Left renal cortex interstitium (tissue), 4 donors: Measurements from ENCODE around the gene BTBD1. TPM values are rescaled to one million over a fixed set of nuclear protein-coding genes. Genes with fewer than 3 reads are reported as not detected.

Experiments used
- DNase-seq, 4 donors: peaks; one replicate each; pipeline ENCODE4 v3.0.0-alpha.2; 2013; ENCODE audit warnings: low read depth in 4 of 4, low spot score in 2 of 4, missing footprints in 1 of 4
- polyA plus RNA-seq, 4 donors: library from polyadenylated mRNA; unstranded; fragments of 120-200 nt; gene quantifications; one replicate each; pipeline ENCODE4 v1.2.1, GENCODE V29; 2013; ENCODE audit not compliant: insufficient read length in 4 of 4

Gene BTBD1
- 10 to 100 TPM; 62.3 to 74.5 (median 67.2) TPM for polyA plus RNA-seq

- DNase-seq: peak; percentile 70 to 86 (median 74)
Measured at GRCh38 chr15:83066734-83067637, at the start of gene BTBD1. BTBD1 (minus strand) TSS chr15:83067252; CDS start chr15:83067151, 101 bp downstream.

- no peak for DNase-seq
Measured at GRCh38 chr15:83115831-83116565, 48.9 kb upstream of the BTBD1 start.

DNA sequence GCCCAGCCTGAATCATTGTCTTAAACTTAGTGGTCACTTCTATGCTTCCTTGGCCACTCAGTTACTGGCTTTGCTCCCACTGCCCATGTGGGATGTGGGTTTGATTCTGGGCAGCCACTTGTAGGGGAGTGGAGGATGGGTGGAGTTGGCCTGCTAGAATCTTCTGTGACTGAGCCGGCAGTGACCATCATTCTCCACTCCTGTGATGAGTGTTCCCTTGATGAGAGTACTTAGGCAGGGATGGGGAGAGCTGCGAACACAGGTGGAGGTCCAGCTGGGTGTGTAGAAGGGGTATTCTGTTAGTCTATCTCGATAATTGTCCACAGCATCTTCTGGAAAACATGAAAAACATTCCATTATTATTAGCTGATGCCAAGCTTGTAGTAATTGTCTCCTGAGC lies 48.4 kb upstream of the BTBD1 start:
- no peak for DNase-seq

GRCh38 chr15:83114856-83115255 lies 47.8 kb upstream of the BTBD1 start:
- DNase-seq: no peak

DNA sequence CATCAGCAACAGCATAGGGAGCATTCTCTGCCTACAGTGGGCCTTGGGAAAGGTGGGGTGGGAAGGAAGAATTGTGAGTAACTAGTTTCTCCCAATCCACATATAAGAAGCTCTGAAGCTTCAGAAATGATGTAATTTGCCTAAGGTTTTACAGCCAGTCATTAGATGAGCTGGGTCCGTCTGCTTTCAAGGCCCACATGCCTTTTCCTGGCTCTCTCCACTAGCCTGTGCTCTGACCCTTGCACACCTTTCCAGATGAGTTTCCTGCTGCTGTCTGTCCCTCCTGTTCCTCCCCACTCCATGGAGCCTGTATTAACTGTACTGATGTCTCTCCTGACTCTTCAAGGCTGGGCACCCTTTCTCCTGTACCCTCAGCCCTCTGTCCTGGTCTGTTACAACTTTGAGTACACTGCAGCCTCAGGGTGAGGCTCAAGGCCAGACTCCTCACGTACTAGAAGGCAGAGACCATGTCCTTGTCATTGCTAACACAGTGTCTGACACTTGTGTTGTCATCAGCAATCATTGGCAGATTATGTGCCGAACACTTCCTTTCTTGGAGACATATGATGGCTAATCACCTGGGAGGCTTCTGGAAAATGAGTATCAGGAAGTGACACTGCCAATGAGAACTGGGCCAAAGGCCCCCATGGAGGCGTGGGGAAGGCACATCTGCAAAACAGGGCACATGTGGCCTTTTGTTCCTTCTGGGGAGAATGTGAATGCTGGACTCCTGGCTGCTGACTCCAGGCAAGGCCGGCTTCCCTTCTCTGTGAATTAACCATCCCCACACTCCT lies 47.0 kb upstream of the BTBD1 start:
- no peak for DNase-seq

DNA sequence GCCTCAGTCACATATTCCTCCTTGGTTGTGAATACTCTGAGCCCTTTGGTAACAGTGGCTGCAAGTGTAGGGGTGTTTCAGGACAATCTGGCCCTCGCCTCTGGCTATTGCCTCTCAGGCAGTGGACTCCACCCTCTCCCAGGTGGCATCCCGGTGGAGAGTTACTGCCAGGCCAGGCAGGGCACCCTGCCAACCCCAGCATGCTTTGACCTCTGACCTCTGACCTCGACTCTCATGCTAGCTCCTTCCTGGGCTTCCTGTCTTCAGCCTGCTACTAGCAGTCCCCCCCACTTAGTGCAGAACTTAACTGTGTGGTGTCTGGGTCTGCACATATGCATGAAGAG lies 45.9 kb upstream of the BTBD1 start:
- no peak for DNase-seq

DNA sequence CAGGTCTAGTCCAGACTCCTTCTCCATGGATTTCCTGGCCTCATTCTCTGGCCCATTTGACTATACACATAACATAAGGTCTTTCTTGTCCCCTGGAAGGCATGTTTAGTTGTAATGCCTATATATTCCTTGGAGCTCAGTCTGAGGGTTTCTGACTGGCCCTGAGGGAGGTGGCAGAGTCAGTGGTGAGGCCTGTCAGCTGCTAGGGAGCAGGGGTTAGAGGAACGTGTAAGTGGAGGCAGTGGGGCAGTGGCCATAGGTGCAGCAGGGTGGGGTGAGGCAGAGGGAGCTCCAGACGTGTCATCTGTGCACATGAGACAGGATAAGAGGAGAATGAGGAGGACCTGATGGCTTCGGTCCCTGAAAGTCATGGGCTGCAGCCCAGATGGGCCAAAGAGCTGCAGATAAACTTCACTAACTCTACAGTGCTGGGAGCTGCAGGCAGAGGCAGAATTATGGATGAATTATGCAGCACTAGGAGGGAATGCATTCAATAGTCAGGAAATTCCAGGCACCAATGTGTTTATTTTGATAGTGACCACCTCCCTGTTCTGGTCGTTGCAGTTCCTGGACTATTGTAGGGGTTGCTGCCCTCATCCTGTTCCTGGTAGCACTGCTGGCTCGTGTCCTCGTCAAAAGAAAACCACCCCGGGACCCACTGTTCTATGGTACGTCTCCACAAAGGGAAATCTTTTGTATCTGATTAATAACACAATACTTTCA lies 45.3 kb upstream of the BTBD1 start:
- no peak for DNase-seq

DNA sequence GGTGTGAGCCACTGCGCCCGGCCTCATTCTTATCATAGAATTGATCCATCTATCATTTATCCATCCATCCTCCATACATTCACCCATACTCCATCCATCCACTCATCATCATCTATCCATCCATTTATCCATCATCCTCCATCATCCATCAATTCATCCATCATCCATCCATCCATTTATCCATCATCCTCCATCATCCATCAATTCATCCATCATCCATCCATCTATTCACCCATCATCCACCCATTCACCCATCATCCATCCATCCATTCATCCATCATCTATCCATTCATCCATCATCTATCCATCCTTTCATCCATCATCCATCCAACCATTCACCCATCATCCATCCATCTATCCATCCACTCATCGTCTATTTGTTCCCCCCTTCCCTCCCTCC lies 44.1 kb upstream of the BTBD1 start:
- DNase-seq: no peak

DNA sequence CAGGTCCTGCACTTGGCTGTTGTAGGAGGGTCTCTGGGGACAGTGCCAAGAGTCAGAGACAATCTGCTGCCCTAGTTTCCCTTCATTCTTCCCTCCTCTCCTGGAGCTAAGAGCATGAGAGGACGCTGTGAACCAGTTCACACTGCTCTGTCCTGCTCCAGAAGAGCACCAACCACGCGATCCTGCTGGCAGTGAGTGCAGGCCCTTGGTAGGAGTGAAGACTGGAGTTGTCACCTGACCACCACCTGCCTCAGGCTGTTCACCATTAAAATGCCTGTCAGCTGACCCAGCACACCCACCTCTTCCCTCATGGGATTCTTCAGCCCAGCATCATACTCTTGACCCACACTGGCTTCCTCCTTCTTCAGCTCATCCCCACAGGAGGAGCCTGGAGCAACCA lies 43.3 kb upstream of the BTBD1 start:
- no peak for DNase-seq

DNA sequence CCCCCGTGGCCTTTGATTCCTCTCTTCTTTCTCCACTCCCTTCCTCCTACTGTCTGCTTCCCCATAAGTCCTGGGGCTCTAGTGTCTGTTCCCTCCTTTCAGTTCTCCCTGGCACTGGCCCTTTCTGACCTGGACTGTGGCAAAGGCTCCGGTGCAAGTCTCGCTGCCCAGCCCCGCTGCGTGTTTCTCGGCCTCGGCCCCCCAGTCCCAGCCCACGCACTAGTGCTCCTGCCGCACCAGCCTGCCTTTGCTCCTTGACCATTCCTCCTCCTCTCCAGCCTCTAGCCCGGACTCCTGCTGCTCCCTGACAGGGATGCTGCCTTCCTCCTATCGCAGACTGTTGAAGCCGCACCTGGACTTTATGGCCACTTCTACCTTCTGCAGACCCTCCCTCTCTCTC lies 42.5 kb upstream of the BTBD1 start:
- DNase-seq: no peak

- DNase-seq: no peak
Measured at GRCh38 chr15:83108266-83109219, 41.5 kb upstream of the BTBD1 start.

DNA sequence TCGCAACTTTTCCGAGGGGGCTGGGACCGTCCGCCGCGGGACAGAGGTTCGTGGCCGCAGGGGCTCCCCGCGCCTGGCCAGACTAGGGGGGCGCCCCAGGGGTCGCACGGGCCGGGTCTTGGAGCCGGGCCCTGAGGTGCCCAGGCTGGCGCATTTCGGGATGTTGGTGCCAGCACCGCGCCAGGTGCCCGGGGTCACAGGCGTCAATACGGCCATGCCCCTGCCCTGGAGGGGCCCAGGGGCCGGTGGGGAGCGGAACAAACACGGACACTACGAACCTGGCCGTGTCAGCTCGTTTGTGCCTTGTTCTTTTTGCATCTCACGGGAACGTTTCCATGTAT lies 40.8 kb upstream of the BTBD1 start:
- DNase-seq: no peak

DNA sequence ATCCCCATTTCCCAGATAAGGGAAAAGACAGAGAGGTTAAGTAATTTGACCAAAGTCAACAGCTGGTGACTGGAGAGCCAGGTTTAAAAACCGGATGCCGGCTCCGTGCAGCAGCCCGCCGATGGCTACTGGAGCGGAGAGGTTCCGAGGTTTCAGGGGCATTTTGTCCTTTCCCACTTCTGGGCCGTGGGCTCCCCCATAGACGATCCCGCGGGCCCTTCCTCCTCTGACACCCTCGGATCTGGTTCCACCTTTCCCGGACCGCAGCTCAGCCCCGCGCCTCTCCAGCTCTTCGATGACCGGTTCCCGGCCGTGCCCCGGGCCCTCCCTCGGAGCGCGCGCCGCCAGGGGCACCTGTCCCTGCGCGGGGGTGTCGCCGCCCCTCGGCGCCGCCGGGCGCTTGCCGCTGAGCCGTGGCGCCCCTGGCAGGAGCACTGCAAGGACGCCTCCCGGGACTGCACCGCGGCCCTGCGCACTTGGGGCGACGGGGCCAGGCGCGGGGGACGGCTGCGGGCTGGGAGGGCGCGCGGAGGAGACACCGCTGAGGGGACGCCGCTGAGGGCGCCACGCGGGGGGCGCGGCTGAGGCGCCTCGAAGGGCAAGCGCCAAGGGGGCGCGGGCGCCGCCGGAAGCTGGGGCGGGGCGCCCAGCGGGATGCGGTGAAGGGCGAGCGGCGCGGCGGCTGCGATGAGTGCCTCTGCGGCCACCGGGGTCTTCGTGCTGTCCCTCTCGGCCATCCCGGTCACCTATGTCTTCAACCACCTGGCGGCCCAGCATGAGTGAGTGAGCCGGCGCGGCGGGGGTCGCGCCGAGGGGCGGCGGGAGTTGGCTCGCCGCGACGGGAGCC lies 40.2 kb upstream of the BTBD1 start, which contains the start of gene TM6SF1:
Gene TM6SF1 (plus strand): TSS at position 652 of the 847 bp plus-strand sequence. CDS start 36 bp downstream, at position 688.
- no peak for DNase-seq

DNA sequence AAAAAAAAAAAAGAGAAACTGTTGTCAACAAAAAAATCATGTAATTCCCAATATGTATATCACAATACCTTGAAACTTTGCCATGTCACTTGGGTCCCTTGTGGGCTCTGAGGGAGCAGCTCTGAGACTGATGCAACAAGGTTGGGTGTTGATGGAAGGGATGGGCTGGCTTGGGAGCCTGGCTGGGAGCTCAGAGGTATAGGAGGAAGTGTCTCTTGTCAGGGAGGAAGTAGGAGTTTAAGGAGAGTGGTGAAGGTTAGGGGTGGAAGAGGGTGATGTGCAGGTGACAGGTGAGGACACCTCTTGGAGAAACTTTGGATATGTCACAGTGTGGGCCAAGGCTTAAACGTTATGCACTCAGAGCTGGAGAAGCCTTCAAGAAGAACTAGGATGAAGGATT lies 38.4 kb upstream of the BTBD1 start:
- no peak for DNase-seq

GRCh38 chr15:83104141-83104540 lies 37.1 kb upstream of the BTBD1 start:
- no peak for DNase-seq

DNA sequence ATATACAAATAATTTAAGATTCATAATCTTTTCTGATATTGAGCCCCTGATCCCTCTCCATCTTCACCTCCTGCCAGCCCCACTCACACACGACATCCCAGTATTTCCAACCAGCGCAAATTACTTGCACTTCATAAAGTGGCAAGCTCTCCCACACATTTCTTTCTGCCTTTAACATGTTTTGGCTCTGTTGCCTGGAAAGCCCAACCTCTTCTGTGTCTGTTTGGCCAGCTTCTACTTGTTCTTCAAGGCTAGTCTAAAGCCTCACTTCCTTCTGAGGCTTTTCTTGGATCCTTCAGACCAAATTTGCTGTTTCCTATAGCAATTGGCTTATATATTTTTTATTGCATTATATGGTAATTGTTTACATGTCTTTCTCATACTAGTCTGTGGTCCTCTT lies 35.3 kb upstream of the BTBD1 start:
- DNase-seq: no peak

DNA sequence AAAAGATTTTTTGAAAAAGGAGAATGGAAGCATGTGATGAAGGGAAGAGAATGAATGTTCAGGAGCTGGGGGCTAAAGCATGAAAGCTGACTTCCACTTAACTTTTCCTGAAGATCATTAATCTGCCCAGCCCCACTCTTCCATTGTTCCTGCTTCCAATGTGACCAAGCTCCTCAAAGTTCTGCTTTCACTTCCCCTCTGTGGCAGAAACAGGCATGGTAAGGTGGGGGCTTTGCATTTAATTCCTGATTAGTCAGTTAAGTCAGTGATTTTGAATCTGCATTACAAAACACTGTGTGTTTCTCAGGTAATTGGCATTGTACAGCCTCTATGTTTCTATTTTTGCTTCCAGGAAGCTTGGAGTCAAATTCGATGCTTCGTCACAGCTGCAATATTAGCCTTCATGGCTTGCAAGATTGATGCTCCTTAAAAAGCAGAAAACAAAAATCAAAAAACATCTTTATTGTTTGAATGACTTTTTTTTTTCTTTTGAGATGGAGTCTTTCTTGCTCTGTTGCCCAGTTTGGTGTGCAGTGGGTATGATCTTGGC lies 33.1 kb upstream of the BTBD1 start:
- DNase-seq: no peak

DNA sequence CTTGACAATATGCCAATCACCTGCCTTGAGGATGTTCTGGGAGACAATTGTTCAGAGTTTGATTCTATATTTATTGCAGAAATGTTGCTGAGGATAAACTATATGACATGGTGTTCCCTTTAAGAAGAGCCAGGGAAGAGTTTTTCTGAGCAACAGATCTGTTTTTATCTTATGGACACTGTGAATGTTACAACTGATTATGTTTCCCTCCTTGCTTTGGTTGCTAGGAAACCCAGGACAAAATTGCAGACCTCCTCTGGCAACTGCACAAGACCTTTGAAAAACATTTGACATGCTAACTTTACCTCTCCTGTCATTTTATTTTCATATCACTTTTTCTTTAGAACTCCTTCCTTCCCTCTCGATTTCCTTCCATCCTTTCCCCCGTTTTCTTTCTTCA lies 32.2 kb upstream of the BTBD1 start:
- DNase-seq: no peak
